GM21737 (cell line): ENCODE results near the gene RNF166.

Source experiments
- ATAC-seq: cut with Tn5 transposase; IDR thresholded peaks from one replicate; pipeline ENCODE4 v1.9.1; 2021; ENCODE audit warnings: mild to moderate bottlenecking, moderate library complexity; ENCODE audit not compliant: unreplicated experiment

RNF166 gene

GRCh38 chr16:88739977-88740726 lies 33.9 kb upstream of the RNF166 start:
- no peak for ATAC-seq

- no peak for ATAC-seq
Observed at GRCh38 chr16:88739139-88739976, 33.1 kb upstream of the RNF166 start.

- no peak for ATAC-seq
Observed at GRCh38 chr16:88738151-88739084, 32.2 kb upstream of the RNF166 start.

- ATAC-seq, result no peak
Observed at GRCh38 chr16:88737298-88738150, 31.3 kb upstream of the RNF166 start.

GRCh38 chr16:88736496-88736895 lies 30.3 kb upstream of the RNF166 start:
- no peak for ATAC-seq

- ATAC-seq, result no peak
Observed at GRCh38 chr16:88736088-88736487, 29.9 kb upstream of the RNF166 start.

- ATAC-seq, result no peak
Observed at GRCh38 chr16:88735616-88736015, 29.4 kb upstream of the RNF166 start.

GRCh38 chr16:88735121-88735520 lies 28.9 kb upstream of the RNF166 start:
- no peak for ATAC-seq

GRCh38 chr16:88734361-88734728 lies 28.1 kb upstream of the RNF166 start:
- ATAC-seq, result no peak

GRCh38 chr16:88733630-88734360 lies 27.6 kb upstream of the RNF166 start:
- ATAC-seq, result no peak

- ATAC-seq, result no peak
Observed at GRCh38 chr16:88732961-88733294, 26.7 kb upstream of the RNF166 start.

GRCh38 chr16:88732172-88732960 lies 26.2 kb upstream of the RNF166 start:
- ATAC-seq, result no peak

GRCh38 chr16:88731699-88732098 lies 25.5 kb upstream of the RNF166 start:
- ATAC-seq, result no peak

GRCh38 chr16:88730632-88731607 lies 24.7 kb upstream of the RNF166 start:
- ATAC-seq, result no peak

- ATAC-seq, result no peak
Observed at GRCh38 chr16:88727871-88728270, 21.7 kb upstream of the RNF166 start.

- no peak for ATAC-seq
Observed at GRCh38 chr16:88726981-88727380, 20.8 kb upstream of the RNF166 start.

- no peak for ATAC-seq
Observed at GRCh38 chr16:88726408-88726749, 20.2 kb upstream of the RNF166 start.
